GM12892 (cell line): ENCODE data around the gene CACNA2D3.

Source experiments
- DNase-seq: peaks from one replicate; pipeline ENCODE4 v3.0.0; 2011; ENCODE audit not compliant: insufficient read length
- FAIRE-seq: peaks from 2 replicates; lab custom pipeline; 2011; peaks lifted over from hg19 to GRCh38; lab: Jason Lieb, UNC
- POLR2A ChIP-seq: IDR thresholded peaks from 2 replicates; pipeline ENCODE4 v1.6.1; 2011; ENCODE audit warnings: low read depth, low read length, control low read depth
- POLR2AphosphoS5 ChIP-seq: IDR thresholded peaks from 2 replicates; pipeline ENCODE4 v1.6.1; 2011; ENCODE audit warnings: low read depth, low read length, control low read depth
- TAF1 ChIP-seq: IDR thresholded peaks from 2 replicates; pipeline ENCODE4 v1.6.1; 2011; ENCODE audit warnings: low read depth, mild to moderate bottlenecking, control low read depth, low read length, borderline replicate concordance

Gene CACNA2D3

GRCh38 chr3:54582424-54582823 lies 460.1 kb downstream of the CACNA2D3 start:
- FAIRE-seq (no peak), DNase-seq (no peak)
- TF ChIP-seq TAF1: no peak
- TF ChIP-seq POLR2A: no peak
- no peak for TF ChIP-seq POLR2AphosphoS5

- no peak for TF ChIP-seq TAF1
- no peak for TF ChIP-seq POLR2AphosphoS5
- TF ChIP-seq POLR2A: no peak
- no peak for FAIRE-seq
- no peak for DNase-seq
These were observed 468.8 kb downstream of the CACNA2D3 start for GRCh38 chr3:54591157-54591556.

- FAIRE-seq (no peak), DNase-seq (no peak)
- TF ChIP-seq TAF1 (no peak), POLR2A (no peak), POLR2AphosphoS5 (no peak)
These were observed 471.3 kb downstream of the CACNA2D3 start for GRCh38 chr3:54593653-54594052.

- no peak for DNase-seq
- FAIRE-seq: no peak
- TF ChIP-seq TAF1 (no peak), POLR2AphosphoS5 (no peak), POLR2A (no peak)
These were observed 473.7 kb downstream of the CACNA2D3 start for GRCh38 chr3:54596087-54596486.

GRCh38 chr3:54599716-54600115 lies 477.4 kb downstream of the CACNA2D3 start:
- no peak for TF ChIP-seq TAF1
- TF ChIP-seq POLR2AphosphoS5: no peak
- no peak for TF ChIP-seq POLR2A
- FAIRE-seq (no peak), DNase-seq (no peak)

- TF ChIP-seq TAF1 (no peak), POLR2A (no peak), POLR2AphosphoS5 (no peak)
- no peak for DNase-seq
- FAIRE-seq: no peak
These were observed 478.3 kb downstream of the CACNA2D3 start for GRCh38 chr3:54600441-54601204.

GRCh38 chr3:54604495-54604894 lies 482.1 kb downstream of the CACNA2D3 start:
- FAIRE-seq (no peak), DNase-seq (no peak)
- TF ChIP-seq TAF1 (no peak), POLR2AphosphoS5 (no peak), POLR2A (no peak)

GRCh38 chr3:54608041-54608440 lies 485.7 kb downstream of the CACNA2D3 start:
- no peak for DNase-seq
- FAIRE-seq: no peak
- no peak for TF ChIP-seq TAF1
- no peak for TF ChIP-seq POLR2A
- TF ChIP-seq POLR2AphosphoS5: no peak

- DNase-seq (no peak), FAIRE-seq (no peak)
- no peak for TF ChIP-seq POLR2AphosphoS5
- no peak for TF ChIP-seq POLR2A
- no peak for TF ChIP-seq TAF1
These were observed 496.7 kb downstream of the CACNA2D3 start for GRCh38 chr3:54619053-54619452.

GRCh38 chr3:54619531-54619930 lies 497.2 kb downstream of the CACNA2D3 start:
- TF ChIP-seq POLR2A (no peak), TAF1 (no peak), POLR2AphosphoS5 (no peak)
- no peak for DNase-seq
- FAIRE-seq: no peak

- no peak for DNase-seq
- FAIRE-seq: no peak
- TF ChIP-seq POLR2AphosphoS5 (no peak), POLR2A (no peak), TAF1 (no peak)
These were observed 498.8 kb downstream of the CACNA2D3 start for GRCh38 chr3:54621184-54621583.

GRCh38 chr3:54622678-54623077 lies 500.3 kb downstream of the CACNA2D3 start:
- FAIRE-seq (no peak), DNase-seq (no peak)
- TF ChIP-seq POLR2AphosphoS5 (no peak), TAF1 (no peak), POLR2A (no peak)
